Body of pancreas (tissue), 4 donors: ENCODE measurements around the gene TFB1M. TPM values are rescaled to one million over a fixed set of nuclear protein-coding genes. Genes with fewer than 3 reads are reported as not detected.

ENCODE experiments used
- ATAC-seq: fragments of 150-250 bp; one replicate; pipeline ENCODE4 v1.9.1; 2016
- DNase-seq, 4 donors: peaks; one replicate each; pipeline ENCODE4 v3.0.0-alpha.2; 2019
- H3K27ac ChIP-seq, 4 donors: fragments of 200-600 bp; sonication (generic); 1 replicate in 3 of 4; 2 replicates in 1 of 4; pipeline versions ENCODE4 v1.5.1 to v1.6.1; 2016 to 2019; ENCODE audit warnings: mild to moderate bottlenecking in 1 of 4, mixed read lengths in 1 of 4, moderate library complexity in 1 of 4
- H3K27me3 ChIP-seq, 2 donors: fragments of 200-600 bp; sonication (generic); one replicate each; pipeline ENCODE4 v1.6.0; 2016; ENCODE audit warnings: mild to moderate bottlenecking in 1 of 2
- H3K36me3 ChIP-seq, 2 donors: fragments of 200-600 bp; sonication (generic); replicated peaks in 1 of 2; 2 replicates each; pipeline ENCODE4 v1.5.1; 2016; ENCODE audit warnings: low read depth in 2 of 2; ENCODE audit not compliant: insufficient read depth in 1 of 2
- H3K4me1 ChIP-seq: fragments of 200-600 bp; sonication (generic); one replicate; pipeline ENCODE4 v1.6.0; 2016
- H3K4me3 ChIP-seq, 2 donors: fragments of 200-600 bp; sonication (generic); 1 replicate in 1 of 2; 2 replicates in 1 of 2; pipeline ENCODE4 v1.5.1; 2016 to 2019
- H3K9me3 ChIP-seq, 3 donors: fragments of 200-600 bp; sonication (generic); 1 replicate in 2 of 3; 2 replicates in 1 of 3; pipeline ENCODE4 v1.5.1; 2016
- POLR2A ChIP-seq, 3 donors: fragments of 450-650 bp; IDR thresholded peaks; one replicate each; pipeline ENCODE4 v1.6.1; 2016; ENCODE audit warnings: antibody characterized with exemption in 3 of 3, mild to moderate bottlenecking in 2 of 3
- WGBS, 2 donors: methylation state at CpG; one replicate each; pipeline ENCODE4 v1.1.5; 2017; 5-methylcytosine and 5-hydroxymethylcytosine counted together
- intact Hi-C: fragments of 100-400 bp; cut with DNase I; formaldehyde crosslinking; loops from one replicate; pipeline ENCODE4 v1.15.1; 2023
- total RNA-seq, 2 donors: library from RNA; depleted of rRNA; stranded (reverse); fragments of >200 nt; gene quantifications; one replicate each; pipeline ENCODE4 v1.1.0, GENCODE V29; 2016
- TF ChIP-seq, protein P1 (sequence below), 7 experiments: fragments of 450-650 bp in 4 of 7; fragments of 200-600 bp in 3 of 7; sonication (generic) in 3 of 7; IDR thresholded peaks; one replicate each; pipeline ENCODE4 v1.5.1; 2016 to 2019; ENCODE audit warnings: antibody characterized with exemption in 7 of 7

TFB1M gene
- total RNA-seq, 2 donors from 2014 or later: 8.8 to 9.9 TPM

DNA sequence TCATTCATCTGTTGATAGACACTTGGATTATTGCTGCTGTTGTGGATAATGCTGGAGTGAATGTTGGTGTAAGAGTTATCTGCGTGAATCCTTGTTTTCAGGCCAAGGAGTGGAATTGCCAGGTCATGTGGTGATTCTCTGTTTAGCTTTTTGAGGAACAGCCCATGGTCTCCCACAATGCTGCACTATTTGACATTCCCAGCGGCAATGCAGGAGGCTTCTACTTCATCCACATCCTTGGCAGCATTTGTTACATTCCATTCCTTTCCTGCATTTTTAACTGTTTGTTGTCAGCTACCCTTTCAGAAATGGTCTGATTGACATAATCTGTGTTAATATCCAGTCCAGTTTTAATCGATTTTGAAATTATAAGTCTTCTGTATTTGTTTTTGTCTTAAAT lies 102.2 kb downstream of the TFB1M start:
- no peak for ATAC-seq
- H3K36me3 ChIP-seq: no peaks in the 10 kb centered on the region
- H3K4me3 ChIP-seq: no peak overlapping the region
- no peaks in the 10 kb centered on the region for H3K9me3 ChIP-seq
- no peaks in the 10 kb centered on the region for H3K27me3 ChIP-seq
- 63 to 68% methylated on average over 3 of the region's 3 CpGs for WGBS, 2 donors
- intact Hi-C loops: no loop called here
- no peak for DNase-seq
- no peak overlapping the region for H3K27ac ChIP-seq
- TF ChIP-seq, protein P1, sequence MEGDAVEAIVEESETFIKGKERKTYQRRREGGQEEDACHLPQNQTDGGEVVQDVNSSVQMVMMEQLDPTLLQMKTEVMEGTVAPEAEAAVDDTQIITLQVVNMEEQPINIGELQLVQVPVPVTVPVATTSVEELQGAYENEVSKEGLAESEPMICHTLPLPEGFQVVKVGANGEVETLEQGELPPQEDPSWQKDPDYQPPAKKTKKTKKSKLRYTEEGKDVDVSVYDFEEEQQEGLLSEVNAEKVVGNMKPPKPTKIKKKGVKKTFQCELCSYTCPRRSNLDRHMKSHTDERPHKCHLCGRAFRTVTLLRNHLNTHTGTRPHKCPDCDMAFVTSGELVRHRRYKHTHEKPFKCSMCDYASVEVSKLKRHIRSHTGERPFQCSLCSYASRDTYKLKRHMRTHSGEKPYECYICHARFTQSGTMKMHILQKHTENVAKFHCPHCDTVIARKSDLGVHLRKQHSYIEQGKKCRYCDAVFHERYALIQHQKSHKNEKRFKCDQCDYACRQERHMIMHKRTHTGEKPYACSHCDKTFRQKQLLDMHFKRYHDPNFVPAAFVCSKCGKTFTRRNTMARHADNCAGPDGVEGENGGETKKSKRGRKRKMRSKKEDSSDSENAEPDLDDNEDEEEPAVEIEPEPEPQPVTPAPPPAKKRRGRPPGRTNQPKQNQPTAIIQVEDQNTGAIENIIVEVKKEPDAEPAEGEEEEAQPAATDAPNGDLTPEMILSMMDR (IDR thresholded peaks at IDR 0.05): no peak
- TF ChIP-seq POLR2A (IDR thresholded peaks at IDR 0.05): no peak
- no peaks in the 10 kb centered on the region for H3K4me1 ChIP-seq

DNA sequence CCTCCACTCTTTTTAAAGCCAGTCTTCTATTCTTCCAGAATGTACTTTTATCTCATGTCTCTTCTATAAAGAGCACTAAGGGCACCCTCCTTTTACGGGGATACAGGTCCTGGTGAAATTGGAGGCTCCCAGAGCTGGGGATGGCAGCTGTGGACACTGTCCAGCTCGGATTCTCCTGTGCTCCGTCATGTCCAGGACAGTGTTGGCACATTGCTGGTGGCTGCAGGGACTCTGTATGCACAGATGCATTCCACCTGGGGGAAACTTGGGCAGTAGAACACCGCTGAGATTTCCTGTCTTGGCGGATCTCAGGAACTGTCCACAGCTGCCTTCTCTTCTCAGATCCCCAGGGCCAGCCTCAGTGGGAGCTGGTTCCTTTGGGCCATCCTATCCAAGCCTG lies 107.1 kb downstream of the TFB1M start:
- H3K27me3 ChIP-seq: no peaks in the 10 kb centered on the region
- ATAC-seq: no peak
- no peak overlapping the region for H3K27ac ChIP-seq
- 40 to 70% methylated on average over 3 to 5 of the region's 5 CpGs for WGBS, 2 donors
- intact Hi-C loops: no loop called here
- no peak for DNase-seq
- H3K9me3 ChIP-seq: no peaks in the 10 kb centered on the region
- TF ChIP-seq POLR2A (IDR thresholded peaks at IDR 0.05): no peak
- TF ChIP-seq, protein P1 (IDR thresholded peaks at IDR 0.05): no peak
- no peaks in the 10 kb centered on the region for H3K36me3 ChIP-seq
- no peak overlapping the region for H3K4me3 ChIP-seq
- H3K4me1 ChIP-seq: no peaks in the 10 kb centered on the region

Other genes starting within 250 kb of the TFB1M start
- gene CLDN20, start 50.5 kb downstream of the TFB1M start, total RNA-seq: not detected
- not detected for gene NOX3, start 141.4 kb upstream of the TFB1M start, total RNA-seq